Measurements from ENCODE around the gene MUC4.
"Not testable (repeated sequence)": the region's sequence is repeated elsewhere in the genome, so short reads cannot be mapped to it uniquely, and the experiment has no call there.

DNA sequence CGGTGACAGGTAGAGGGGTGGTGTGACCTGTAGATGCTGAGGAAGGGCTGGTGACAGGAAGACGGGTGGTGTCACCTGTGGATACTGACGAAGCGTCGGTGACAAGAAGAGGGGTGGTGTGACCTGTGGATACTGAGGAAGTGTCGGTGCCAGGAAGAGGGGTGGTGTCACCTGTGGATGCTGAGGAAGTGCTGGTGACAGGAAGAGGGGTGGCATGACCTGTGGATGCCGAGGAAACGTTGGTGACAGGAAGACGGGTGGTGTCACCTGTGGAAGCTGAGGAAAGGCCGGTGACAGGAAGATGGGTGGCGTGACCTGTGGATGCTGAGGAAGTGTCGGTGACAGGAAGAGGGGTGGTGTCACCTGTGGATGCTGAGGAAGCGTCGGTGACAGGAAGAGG, 27.7 kb downstream of the MUC4 start:
- not testable (repeated sequence) for TF ChIP-seq OSR1 (CRISPR knock-in tag; IDR thresholded peaks at IDR 0.05); BACH2 (CRISPR knock-in tag; IDR thresholded peaks at IDR 0.05; ENCODE audit: borderline replicate concordance); ARNTL (CRISPR knock-in tag; IDR thresholded peaks at IDR 0.05; ENCODE audit: borderline replicate concordance, low read depth); GLIS3 (CRISPR knock-in tag; IDR thresholded peaks at IDR 0.05); ZFP30 (CRISPR knock-in tag; IDR thresholded peaks at IDR 0.05); TOX (CRISPR knock-in tag; IDR thresholded peaks at IDR 0.05; ENCODE audit: borderline replicate concordance); ZFP3 (CRISPR knock-in tag; IDR thresholded peaks at IDR 0.05); ESRRG (CRISPR knock-in tag; IDR thresholded peaks at IDR 0.05); ZNF565 (CRISPR knock-in tag; conservative IDR thresholded peaks at IDR 0.05; ENCODE audit: low read depth)
- TF ChIP-seq, protein P1, sequence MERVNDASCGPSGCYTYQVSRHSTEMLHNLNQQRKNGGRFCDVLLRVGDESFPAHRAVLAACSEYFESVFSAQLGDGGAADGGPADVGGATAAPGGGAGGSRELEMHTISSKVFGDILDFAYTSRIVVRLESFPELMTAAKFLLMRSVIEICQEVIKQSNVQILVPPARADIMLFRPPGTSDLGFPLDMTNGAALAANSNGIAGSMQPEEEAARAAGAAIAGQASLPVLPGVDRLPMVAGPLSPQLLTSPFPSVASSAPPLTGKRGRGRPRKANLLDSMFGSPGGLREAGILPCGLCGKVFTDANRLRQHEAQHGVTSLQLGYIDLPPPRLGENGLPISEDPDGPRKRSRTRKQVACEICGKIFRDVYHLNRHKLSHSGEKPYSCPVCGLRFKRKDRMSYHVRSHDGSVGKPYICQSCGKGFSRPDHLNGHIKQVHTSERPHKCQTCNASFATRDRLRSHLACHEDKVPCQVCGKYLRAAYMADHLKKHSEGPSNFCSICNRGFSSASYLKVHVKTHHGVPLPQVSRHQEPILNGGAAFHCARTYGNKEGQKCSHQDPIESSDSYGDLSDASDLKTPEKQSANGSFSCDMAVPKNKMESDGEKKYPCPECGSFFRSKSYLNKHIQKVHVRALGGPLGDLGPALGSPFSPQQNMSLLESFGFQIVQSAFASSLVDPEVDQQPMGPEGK (CRISPR knock-in tag; IDR thresholded peaks at IDR 0.05; ENCODE audit: borderline replicate concordance): not testable (repeated sequence)
- TF ChIP-seq, protein P2, sequence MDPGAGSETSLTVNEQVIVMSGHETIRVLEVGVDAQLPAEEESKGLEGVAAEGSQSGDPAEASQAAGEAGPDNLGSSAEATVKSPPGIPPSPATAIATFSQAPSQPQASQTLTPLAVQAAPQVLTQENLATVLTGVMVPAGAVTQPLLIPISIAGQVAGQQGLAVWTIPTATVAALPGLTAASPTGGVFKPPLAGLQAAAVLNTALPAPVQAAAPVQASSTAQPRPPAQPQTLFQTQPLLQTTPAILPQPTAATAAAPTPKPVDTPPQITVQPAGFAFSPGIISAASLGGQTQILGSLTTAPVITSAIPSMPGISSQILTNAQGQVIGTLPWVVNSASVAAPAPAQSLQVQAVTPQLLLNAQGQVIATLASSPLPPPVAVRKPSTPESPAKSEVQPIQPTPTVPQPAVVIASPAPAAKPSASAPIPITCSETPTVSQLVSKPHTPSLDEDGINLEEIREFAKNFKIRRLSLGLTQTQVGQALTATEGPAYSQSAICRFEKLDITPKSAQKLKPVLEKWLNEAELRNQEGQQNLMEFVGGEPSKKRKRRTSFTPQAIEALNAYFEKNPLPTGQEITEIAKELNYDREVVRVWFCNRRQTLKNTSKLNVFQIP (CRISPR knock-in tag; IDR thresholded peaks at IDR 0.05; ENCODE audit: borderline replicate concordance, low read depth): not testable (repeated sequence)
